Urinary bladder (tissue), 4 donors: Measurements from ENCODE around the gene GAREM1. TPM values are rescaled to one million over a fixed set of nuclear protein-coding genes. Genes with fewer than 3 reads are reported as not detected.
"Not testable (repeated sequence)": the region's sequence is repeated elsewhere in the genome, so short reads cannot be mapped to it uniquely, and the experiment has no call there.

ENCODE experiments used
- DNase-seq: peaks from one replicate; pipeline ENCODE4 v3.0.0-alpha.2; 2015; ENCODE audit errors: extremely low spot score
- H3K27ac ChIP-seq: one replicate; pipeline ENCODE4 v1.5.1; 2013; ENCODE audit warnings: low read depth, mild to moderate bottlenecking, moderate library complexity
- H3K36me3 ChIP-seq: one replicate; pipeline ENCODE4 v1.6.1; 2013; ENCODE audit warnings: mild to moderate bottlenecking, moderate library complexity; ENCODE audit not compliant: insufficient read depth
- H3K4me1 ChIP-seq: one replicate; pipeline ENCODE4 v1.6.1; 2013; ENCODE audit warnings: mild to moderate bottlenecking, moderate library complexity; ENCODE audit not compliant: insufficient read depth
- H3K4me3 ChIP-seq: one replicate; pipeline ENCODE4 v1.5.1; 2013; ENCODE audit warnings: low read depth, low read length
- whole genome bisulfite sequencing: extraction: QIAGEN DNeasy Blood & Tissue Kit; methylation state at CpG from one replicate; pipeline ENCODE4 v1.1.7; 2013; 5-methylcytosine and 5-hydroxymethylcytosine counted together
- polyA plus RNA-seq: library from polyadenylated mRNA; stranded (reverse); fragments of 200-250 nt; gene quantifications from one replicate; pipeline ENCODE4 v1.2.3, GENCODE V29; 2013
- small RNA-seq: library from RNA; depleted of rRNA; stranded (forward); fragments of <200 nt; gene quantifications from one replicate; pipeline ENCODE3, GENCODE V24; 2014
- total RNA-seq: library from RNA; depleted of rRNA; stranded (reverse); fragments of >200 nt; gene quantifications from one replicate; pipeline ENCODE4 v1.2.3, GENCODE V29; 2014
- donor health status: healthy with polysubstance abuse.
- donor health status: healthy.

Gene GAREM1
- total and polyA plus RNA-seq, 2 donors = 3.8 to 15.9 TPM

- WGBS = 82% methylated on average over 8 of the region's 8 CpGs
- DNase-seq = no peak
- Histone ChIP-seq H3K4me1 (no peaks in the 10 kb centered on the region), H3K4me3 (no peak overlapping the region), H3K36me3 (no peaks in the 10 kb centered on the region), H3K27ac (no peak overlapping the region)
Observed at GRCh38 chr18:32249147-32249929, 221.3 kb downstream of the GAREM1 start.

GRCh38 chr18:32244881-32245280 is 225.8 kb downstream of the GAREM1 start:
- H3K4me3 ChIP-seq = no peak overlapping the region
- DNase-seq = no peak
- WGBS = 50% methylated on average over 5 of the region's 5 CpGs
- no peaks in the 10 kb centered on the region for H3K36me3 ChIP-seq
- no peak overlapping the region for H3K27ac ChIP-seq
- no peaks in the 10 kb centered on the region for H3K4me1 ChIP-seq

GRCh38 chr18:32243358-32243757 is 227.3 kb downstream of the GAREM1 start:
- WGBS = 86% methylated on average over 6 of the region's 6 CpGs
- no peaks in the 10 kb centered on the region for H3K36me3 ChIP-seq
- H3K27ac ChIP-seq = no peak overlapping the region
- DNase-seq = no peak
- H3K4me1 ChIP-seq = no peaks in the 10 kb centered on the region
- H3K4me3 ChIP-seq = no peak overlapping the region

DNA sequence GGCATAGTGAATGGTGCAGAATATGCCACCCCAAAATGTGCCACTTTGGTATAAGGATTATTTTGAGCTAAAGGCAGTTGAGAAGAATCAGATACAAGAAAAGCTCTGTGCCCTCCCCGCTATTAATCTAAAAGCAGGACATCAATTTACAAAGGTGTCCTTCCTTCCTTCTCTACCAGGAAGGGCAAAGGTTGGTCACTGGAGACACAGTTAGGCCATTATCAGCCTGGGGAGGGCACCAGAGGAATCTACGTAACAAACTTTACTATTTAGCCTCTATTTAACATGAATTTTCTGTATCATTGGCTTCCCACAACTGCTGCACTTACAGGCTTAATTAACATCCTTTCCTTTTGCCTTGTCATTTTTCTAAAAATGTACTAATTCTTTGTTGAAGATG is 228.3 kb downstream of the GAREM1 start:
- no peak for DNase-seq
- no peaks in the 10 kb centered on the region for H3K4me1 ChIP-seq

GRCh38 chr18:32238635-32239268 is 231.9 kb downstream of the GAREM1 start:
- Histone ChIP-seq H3K4me1 (no peaks in the 10 kb centered on the region), H3K4me3 (no peak overlapping the region), H3K27ac (no peak overlapping the region), H3K36me3 (no peaks in the 10 kb centered on the region)
- DNase-seq = no peak
- WGBS = 86% methylated on average over 5 of the region's 5 CpGs

More for the DNA sequence above, 228.3 kb downstream of the GAREM1 start:
- WGBS = 81% methylated on average over 2 of the region's 2 CpGs
- H3K4me3 ChIP-seq = no peak overlapping the region
- H3K27ac ChIP-seq = no peak overlapping the region
- H3K36me3 ChIP-seq = no peaks in the 10 kb centered on the region

DNA sequence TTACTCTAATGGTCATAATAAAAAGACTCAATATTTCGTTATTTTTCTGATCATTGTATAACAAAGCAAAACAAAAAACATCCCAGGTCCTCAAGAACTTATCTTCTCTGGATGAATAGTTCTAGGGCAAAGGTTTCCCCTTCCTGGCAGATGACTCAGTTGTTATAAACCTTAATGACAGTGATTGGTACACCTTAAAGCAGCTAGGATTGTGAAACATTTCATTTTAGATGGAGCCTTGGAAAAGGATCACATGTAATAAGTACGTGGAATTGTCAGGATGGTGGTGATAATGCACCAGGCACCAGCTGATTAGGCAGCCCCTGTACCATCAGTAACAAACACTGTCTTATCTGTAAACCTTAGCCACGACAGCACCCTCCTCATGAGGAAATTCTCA is 233.6 kb downstream of the GAREM1 start:
- H3K36me3 ChIP-seq = no peaks in the 10 kb centered on the region
- H3K27ac ChIP-seq = no peak overlapping the region
- no peak for DNase-seq
- 68% methylated on average over 3 of the region's 3 CpGs for WGBS
- no peaks in the 10 kb centered on the region for H3K4me1 ChIP-seq
- H3K4me3 ChIP-seq = no peak overlapping the region

GRCh38 chr18:32233348-32233747 is 237.3 kb downstream of the GAREM1 start:
- H3K27ac ChIP-seq, H3K4me3 ChIP-seq, H3K36me3 ChIP-seq, H3K4me1 ChIP-seq, DNase-seq: not testable (repeated sequence)
- WGBS = 96% methylated on average over 15 of the region's 15 CpGs

DNA sequence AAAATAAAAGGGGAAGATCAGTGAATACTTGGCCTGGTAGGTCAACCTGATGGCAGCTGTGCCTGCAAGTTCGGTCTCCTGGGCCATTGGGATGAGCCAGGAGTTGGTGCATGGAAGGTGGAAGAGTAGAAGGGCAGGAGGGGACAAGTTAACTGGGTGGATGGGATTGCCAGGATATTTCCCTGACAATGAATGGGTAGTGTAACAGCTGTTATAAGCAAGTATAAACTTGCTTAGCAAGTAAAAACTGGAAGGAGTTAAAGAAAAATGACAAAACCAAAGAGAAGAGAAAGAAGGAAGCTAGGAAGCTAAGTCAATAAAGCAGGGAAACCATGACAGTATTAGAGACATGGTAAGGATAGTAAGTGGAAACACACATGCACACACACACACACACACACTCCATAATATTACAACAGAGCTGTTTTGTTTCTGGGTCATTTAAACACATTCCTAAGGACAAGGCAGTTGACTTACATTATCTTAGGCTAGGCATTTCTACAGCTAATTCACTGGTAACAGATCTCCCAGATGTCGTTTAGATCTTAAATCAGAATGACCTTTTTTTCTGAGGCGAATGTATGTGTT is 251.2 kb downstream of the GAREM1 start:
- DNase-seq = no peak
- WGBS = 67% methylated on average over 3 of the region's 3 CpGs
- Histone ChIP-seq H3K27ac (no peak overlapping the region), H3K4me3 (no peak overlapping the region), H3K36me3 (no peaks in the 10 kb centered on the region), H3K4me1 (no peaks in the 10 kb centered on the region)

DNA sequence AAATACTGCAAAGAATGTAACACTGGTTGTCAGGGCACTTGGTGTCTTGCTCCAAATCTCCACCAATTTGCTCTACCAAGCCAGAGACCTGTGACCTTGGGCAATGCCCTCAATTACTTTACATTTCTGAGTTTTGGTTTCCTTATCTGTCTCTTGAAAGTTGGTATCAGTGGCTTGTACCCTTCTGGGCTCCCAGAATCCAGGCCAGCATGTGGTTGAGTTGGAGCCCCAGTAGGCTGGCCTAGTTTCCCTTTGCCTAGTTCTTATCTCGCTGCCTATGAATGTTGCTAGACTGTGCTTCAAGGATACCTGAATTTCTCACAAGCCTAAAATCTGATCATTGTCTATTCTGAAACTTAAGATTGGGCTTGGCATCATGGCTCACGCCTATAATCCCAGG is 254.3 kb downstream of the GAREM1 start:
- no peak for DNase-seq
- 95% methylated on average over 2 of the region's 2 CpGs for WGBS
- Histone ChIP-seq H3K4me3 (no peak overlapping the region), H3K27ac (no peak overlapping the region), H3K4me1 (no peaks in the 10 kb centered on the region), H3K36me3 (no peaks in the 10 kb centered on the region)

DNA sequence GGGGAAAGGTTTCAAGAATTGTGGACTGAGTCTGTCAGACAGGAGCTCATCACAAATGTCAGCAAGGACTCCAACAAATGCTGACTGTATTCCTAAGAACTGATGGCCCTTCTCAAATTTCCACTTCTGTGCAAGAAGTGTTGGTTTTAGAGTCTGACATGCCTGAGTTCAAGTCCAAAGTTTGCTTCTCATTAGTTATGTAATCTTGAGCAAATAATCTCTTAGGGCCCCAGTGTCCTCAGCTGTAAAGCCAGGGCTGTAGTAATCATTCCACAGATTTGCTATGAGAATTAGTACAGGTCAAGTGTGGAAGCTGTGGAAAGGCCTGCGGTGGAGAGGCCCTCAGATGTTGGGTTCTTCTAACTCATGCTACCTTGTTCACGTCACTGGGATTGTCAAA is 257.0 kb downstream of the GAREM1 start:
- Histone ChIP-seq H3K36me3 (no peaks in the 10 kb centered on the region), H3K27ac (no peak overlapping the region), H3K4me3 (no peak overlapping the region), H3K4me1 (no peaks in the 10 kb centered on the region)
- WGBS = 88% methylated on average over 2 of the region's 2 CpGs
- no peak for DNase-seq

Small RNA genes within 50 kb of the gene (small RNA-seq; reads per million reads assigned to genes)
- gene RF00019 = not detected
